Measurements from ENCODE around the gene RCOR2. TPM values are rescaled to one million over a fixed set of nuclear protein-coding genes. Genes with fewer than 3 reads are reported as not detected.

RCOR2 gene
- polyA plus RNA-seq, 1 donor (not counting 4 experiments of a cell fraction or from before 2014, with no cell fraction given), result 0.46 TPM

- no peaks in the 10 kb centered on the region for H3K9me1 ChIP-seq (ENCODE audit: control insufficient read depth, extremely low read depth, insufficient read depth, low read length)
- FAIRE-seq, result no peak
- no peaks in the 10 kb centered on the region for H3K9me3 ChIP-seq (ENCODE audit: control insufficient read depth, low read depth, low read length)
- no peaks in the 10 kb centered on the region for H3K79me2 ChIP-seq (ENCODE audit: control insufficient read depth, insufficient read depth, low read length)
- H3K36me3 ChIP-seq (ENCODE audit: control insufficient read depth in 2 of 2, extremely low read depth in 1 of 2, insufficient read depth in 2 of 2, low read length in 2 of 2), result peaks cover 56 to 58% of the 10 kb centered on the region in 2 experiments
- no peak overlapping the region for H2AFZ ChIP-seq (ENCODE audit: control insufficient read depth, low read length)
- DNase-seq (ENCODE audit: low read depth, low spot score), result no peak
- no peak overlapping the region for H3K9ac ChIP-seq (ENCODE audit: control insufficient read depth, extremely low read depth, insufficient read depth, low read length)
- TF ChIP-seq CTCF (optimal IDR thresholded peaks at IDR 0.05 in 1 of 3, IDR thresholded peaks at IDR 0.05 in 1 of 3, conservative IDR thresholded peaks at IDR 0.05 in 1 of 3; ENCODE audit: extremely low read depth in 1 of 3, insufficient read depth in 2 of 3, low read length in 3 of 3) (no peak), EZH2 (IDR thresholded peaks at IDR 0.05; ENCODE audit: low read length) (no peak)
- peaks cover 3% of the 10 kb centered on the region for H4K20me1 ChIP-seq (ENCODE audit: control insufficient read depth, extremely low read depth, insufficient read depth, low read length)
- no peak overlapping the region for H3K4me2 ChIP-seq (ENCODE audit: control insufficient read depth, extremely low read depth, insufficient read depth, low read depth, low read length)
- H3K4me1 ChIP-seq (ENCODE audit: control insufficient read depth, extremely low read depth, insufficient read depth, low read length), result no peaks in the 10 kb centered on the region
- dilution Hi-C loops (cut with MboI; ENCODE audit: extremely low pct_ligation_motif_present, low sequenced_read_pairs), result no loop called here
- H3K27me3 ChIP-seq (ENCODE audit: control insufficient read depth, extremely low read depth, insufficient read depth, low read length), result no peaks in the 10 kb centered on the region
- no peak overlapping the region for H3K4me3 ChIP-seq (ENCODE audit: control insufficient read depth in 2 of 3, extremely low read depth in 1 of 3, insufficient read depth in 2 of 3, low read depth in 1 of 3, low read length in 3 of 3)
- H3K27ac ChIP-seq (ENCODE audit: control insufficient read depth, insufficient read depth, low read length), result no peak overlapping the region
Measured at GRCh38 chr11:63904743-63905142, 12.2 kb downstream of the RCOR2 start.

- H4K20me1 ChIP-seq (ENCODE audit: control insufficient read depth, extremely low read depth, insufficient read depth, low read length), result peaks cover 3% of the 10 kb centered on the region
- H3K79me2 ChIP-seq (ENCODE audit: control insufficient read depth, insufficient read depth, low read length), result no peaks in the 10 kb centered on the region
- dilution Hi-C loops (cut with MboI; ENCODE audit: extremely low pct_ligation_motif_present, low sequenced_read_pairs), result no loop called here
- peaks cover 60 to 67% of the 10 kb centered on the region in 2 experiments for H3K36me3 ChIP-seq (ENCODE audit: control insufficient read depth in 2 of 2, extremely low read depth in 1 of 2, insufficient read depth in 2 of 2, low read length in 2 of 2)
- H3K27me3 ChIP-seq (ENCODE audit: control insufficient read depth, extremely low read depth, insufficient read depth, low read length), result no peaks in the 10 kb centered on the region
- H3K4me2 ChIP-seq (ENCODE audit: control insufficient read depth, extremely low read depth, insufficient read depth, low read depth, low read length), result no peak overlapping the region
- no peak for TF ChIP-seq EZH2 (IDR thresholded peaks at IDR 0.05; ENCODE audit: low read length)
- TF ChIP-seq CTCF (optimal IDR thresholded peaks at IDR 0.05 in 1 of 3, IDR thresholded peaks at IDR 0.05 in 1 of 3, conservative IDR thresholded peaks at IDR 0.05 in 1 of 3; ENCODE audit: extremely low read depth in 1 of 3, insufficient read depth in 2 of 3, low read length in 3 of 3), result no peak
- H3K9me1 ChIP-seq (ENCODE audit: control insufficient read depth, extremely low read depth, insufficient read depth, low read length), result no peaks in the 10 kb centered on the region
- FAIRE-seq, result no peak
- H2AFZ ChIP-seq (ENCODE audit: control insufficient read depth, low read length), result no peak overlapping the region
- no peaks in the 10 kb centered on the region for H3K9me3 ChIP-seq (ENCODE audit: control insufficient read depth, low read depth, low read length)
- no peak overlapping the region for H3K9ac ChIP-seq (ENCODE audit: control insufficient read depth, extremely low read depth, insufficient read depth, low read length)
- H3K27ac ChIP-seq (ENCODE audit: control insufficient read depth, insufficient read depth, low read length), result no peak overlapping the region
- DNase-seq (ENCODE audit: low read depth, low spot score), result no peak
- no peak overlapping the region for H3K4me3 ChIP-seq (ENCODE audit: control insufficient read depth in 2 of 3, extremely low read depth in 1 of 3, insufficient read depth in 2 of 3, low read depth in 1 of 3, low read length in 3 of 3)
- H3K4me1 ChIP-seq (ENCODE audit: control insufficient read depth, extremely low read depth, insufficient read depth, low read length), result no peaks in the 10 kb centered on the region
Measured at GRCh38 chr11:63903884-63904283, 13.1 kb downstream of the RCOR2 start.

All from keratinocyte (primary cell).